ENCODE data around the gene IFT25.

The IFT25 gene

DNA sequence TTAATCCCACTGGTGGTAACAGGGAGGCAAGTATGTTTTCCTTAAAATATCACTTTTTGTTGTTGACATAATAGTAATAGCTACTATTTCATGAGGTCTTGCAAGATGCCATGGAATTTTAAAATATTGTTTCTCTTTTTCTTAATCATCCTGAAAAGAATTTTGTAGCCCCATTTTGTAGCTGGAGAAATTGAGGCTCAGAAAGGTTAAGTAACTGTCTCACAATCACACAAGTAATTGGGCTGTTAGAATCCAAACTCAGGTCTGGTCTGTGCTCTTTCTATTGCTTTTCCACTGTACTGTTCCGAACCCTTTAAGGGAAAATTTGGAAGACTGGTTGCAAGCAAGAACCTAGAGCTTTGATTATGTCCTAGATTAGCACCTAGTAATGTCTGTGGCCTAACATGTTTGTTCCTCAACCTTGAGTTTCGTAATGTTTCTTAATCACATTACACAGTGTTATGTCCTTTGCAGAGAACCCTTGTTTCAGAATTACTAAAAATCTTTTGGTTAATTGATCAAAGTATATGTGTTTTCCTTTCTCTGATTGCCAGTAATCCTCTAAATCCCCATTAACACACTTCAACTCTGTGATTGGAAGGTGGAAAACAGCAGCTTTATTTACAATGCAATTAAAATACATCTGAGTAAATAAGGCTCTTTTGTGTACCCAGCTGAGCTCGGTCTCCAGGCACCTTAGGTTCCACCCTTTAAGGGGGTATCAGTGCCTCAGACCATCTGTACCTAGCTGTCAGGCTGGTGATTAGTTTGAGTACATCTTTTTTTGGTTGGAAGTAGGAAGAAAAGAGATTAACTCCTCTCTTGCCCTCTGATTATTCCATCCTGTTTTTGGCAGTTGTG is 11.0 kb upstream of the IFT25 start:
- no peak for DNase-seq

- DNase-seq = no peak
Measured at GRCh38 chr1:53954128-53954527, 8.6 kb upstream of the IFT25 start.

- no peak for DNase-seq
Measured at GRCh38 chr1:53951697-53952096, 6.2 kb upstream of the IFT25 start.

DNA sequence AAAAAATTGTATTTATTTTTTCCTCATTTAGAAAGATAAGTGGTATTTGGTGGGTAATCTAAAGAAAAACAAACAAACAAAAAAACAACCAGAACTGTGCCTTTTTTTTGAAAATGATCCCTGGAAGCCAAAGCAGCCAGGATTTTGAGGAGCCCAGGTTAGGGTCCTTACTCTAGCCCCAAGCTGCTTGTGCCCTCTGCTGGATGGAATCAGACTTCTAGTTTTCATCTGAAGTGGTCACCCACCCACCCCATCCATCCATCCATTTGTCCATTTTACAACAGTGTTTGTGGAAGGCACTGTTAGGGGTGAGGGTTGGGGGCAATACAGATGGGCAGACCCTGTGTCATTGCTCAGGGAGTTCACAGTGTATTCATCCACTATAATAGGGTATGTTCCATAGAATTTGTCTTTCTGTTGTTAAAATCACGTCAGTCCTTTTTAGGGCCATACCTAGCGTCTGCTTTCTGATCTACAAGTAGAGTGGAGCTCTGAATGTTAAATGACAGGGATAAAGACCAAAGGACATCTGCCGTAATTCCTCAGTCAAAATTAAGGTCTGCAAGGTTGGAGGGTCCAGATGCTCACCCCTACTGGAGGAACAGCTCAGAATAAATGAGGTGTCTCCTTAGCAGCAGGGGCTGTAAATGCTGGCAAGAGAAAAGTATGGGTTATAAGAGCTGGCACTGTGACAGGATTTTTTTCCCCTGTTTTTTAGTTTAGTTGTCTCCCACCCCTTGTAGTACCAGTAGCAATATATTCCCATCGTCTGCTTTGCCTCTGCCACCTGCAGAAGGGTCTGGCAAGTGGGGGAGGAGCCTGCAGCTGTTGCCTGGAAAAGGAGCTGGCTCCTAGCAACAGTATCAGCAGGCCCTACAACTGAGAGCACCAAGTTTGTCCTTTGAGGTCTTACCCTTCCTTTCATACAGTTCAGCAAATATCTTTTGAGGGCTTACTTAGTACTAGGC is 3.8 kb upstream of the IFT25 start:
- DNase-seq = peak; percentile 17

GRCh38 chr1:53948291-53948690 is 2.8 kb upstream of the IFT25 start:
- no peak for DNase-seq

DNA sequence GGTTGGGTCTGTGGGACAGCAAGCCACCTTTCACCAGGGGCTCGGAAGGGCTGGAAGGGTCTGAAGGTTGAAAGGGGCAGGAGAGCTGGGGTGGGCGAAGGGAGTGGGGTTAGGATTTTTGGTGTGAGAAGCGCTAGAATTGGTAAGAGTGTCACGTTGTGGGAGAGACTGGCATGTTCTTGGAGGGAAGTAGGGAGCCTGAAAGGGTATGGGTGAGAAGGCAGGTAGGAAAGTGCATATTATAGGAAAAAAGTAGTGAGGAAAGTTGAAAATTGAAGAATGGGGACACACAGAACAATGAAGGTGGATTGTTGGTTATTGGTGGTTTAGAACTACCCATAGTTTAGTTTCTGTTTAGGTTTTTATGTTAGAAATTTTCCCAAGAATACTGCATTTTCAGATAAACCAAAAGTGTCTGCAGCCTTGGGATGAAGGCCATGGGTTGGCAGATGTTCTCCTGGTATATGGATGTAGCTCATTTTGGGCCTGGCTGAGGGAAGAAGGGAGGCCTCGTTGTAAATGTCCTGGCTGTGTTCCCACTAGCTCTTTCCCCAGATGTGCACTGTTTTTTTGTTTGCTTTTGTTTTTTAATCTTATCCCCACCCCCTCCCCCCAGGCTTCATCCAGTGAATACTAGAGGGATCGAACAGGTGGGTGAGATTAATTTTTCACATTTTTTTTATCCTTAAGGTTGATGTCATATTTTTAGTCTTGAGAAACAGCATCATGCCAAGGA is 1.8 kb upstream of the IFT25 start:
- no peak for DNase-seq

GRCh38 chr1:53946252-53947171 is 1.0 kb upstream of the IFT25 start, which contains the start of gene LRRC42:
Gene LRRC42 (plus strand): TSS chr1:53946350. CDS start chr1:53952000, 5,650 bp downstream.
- DNase-seq = no peak

DNA sequence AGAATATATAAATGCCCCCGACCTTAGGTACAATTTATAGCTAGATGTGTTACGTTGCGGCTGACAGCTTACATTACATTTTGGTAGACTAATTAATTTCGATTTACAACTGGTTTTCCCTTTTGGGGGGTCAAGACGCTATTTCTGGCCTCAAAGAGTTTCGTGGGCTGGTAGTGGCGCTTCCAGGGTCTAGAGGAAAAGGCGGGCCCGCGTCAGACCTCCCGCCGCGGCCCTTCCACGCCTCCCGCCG is 391 bp downstream of the IFT25 start:
- DNase-seq = no peak

DNA sequence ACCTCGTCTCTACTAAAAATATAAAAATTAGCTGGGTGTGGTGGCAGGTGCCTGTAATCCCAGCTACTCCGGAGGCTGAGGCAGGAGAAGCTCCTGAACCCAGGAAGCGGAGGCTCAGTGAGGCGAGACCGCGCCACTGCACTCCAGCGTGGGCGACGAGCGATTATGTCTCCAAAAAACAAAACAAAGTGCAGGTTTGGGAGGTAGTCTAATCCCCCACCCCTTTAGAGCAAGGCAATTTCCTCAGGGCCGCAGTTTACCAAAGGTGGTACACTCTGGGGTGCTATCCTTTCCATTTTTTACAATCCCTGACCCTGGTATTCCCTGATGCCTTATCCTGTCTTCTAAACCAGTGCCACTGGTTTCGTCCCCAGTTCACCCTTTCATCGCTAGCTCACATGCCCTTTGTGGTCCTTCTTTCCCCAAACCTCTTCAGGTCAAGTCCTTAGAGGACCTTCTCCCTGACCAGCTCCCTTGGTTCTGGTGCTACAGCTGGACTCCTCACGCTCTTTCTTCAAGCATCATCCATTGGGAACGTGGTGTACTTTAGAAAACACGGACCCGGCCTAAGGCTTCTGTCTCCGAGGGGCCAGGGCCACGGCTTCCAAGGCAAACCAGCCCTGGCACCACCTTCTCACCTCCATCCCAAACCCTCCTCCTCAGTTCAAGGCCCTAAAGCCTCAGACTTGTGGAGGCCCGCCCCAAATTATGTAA is 873 bp downstream of the IFT25 start:
- no peak for DNase-seq

DNA sequence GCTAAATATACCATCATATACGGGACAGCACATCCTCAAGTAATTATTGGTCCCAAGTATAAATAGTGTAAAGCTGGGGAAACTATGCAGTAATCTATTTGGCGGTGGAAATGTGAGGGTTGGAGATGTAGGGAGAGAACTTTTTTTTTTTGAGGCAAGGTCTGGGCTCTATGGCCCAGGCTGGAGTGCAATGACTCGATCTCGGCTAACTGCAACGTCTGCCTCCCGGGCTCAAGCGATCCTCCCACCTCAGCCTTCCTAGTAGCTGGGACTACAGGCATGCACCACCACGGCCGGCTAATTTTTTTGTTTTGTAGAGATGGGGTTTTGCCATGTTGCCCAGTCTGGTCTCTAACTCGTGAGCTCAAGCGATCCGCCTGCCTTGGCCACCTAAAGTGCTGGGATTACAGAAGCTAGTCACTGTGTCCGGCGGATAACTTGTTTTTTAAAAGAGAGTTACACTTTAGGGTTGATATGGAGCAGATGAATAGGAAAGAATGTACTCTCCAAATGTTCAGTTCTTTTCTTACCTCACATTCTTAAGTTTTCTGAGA is 1.9 kb downstream of the IFT25 start:
- DNase-seq = no peak

- DNase-seq = no peak
Measured at GRCh38 chr1:53943090-53943489, 2.4 kb downstream of the IFT25 start.

GRCh38 chr1:53942127-53942957 is 3.2 kb downstream of the IFT25 start:
- DNase-seq = no peak

DNA sequence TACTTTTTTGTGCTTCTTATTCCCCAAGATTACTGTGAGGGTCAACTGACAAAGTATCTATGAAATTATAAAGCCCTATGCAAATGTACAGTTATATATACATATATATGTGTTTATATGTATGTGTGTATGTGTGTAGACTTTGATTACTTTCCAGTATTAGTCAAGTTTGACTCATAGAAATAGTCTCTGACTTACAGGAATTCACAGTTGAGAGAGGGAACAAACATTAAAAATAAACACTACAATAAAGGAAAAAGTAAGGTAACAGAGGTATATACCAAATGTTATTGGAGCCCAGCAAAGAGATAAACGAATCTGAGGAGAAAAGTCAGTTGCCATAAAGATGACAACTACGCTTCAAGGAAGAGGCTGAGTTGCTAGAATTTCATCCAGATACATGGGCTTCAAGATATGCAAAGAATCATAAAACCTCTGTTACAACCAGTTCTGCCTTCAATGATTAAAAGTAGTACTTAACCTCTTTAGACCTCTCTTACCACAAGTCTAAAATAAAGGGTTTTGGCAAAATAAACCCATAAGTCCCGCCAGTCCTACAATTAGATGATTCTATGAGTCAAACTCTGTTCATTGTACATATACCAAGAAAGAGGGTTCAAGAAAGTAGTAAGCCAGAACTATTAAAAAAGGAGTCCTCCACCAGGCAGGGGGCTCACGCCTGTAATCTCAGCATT is 7.2 kb downstream of the IFT25 start:
- DNase-seq = no peak

DNA sequence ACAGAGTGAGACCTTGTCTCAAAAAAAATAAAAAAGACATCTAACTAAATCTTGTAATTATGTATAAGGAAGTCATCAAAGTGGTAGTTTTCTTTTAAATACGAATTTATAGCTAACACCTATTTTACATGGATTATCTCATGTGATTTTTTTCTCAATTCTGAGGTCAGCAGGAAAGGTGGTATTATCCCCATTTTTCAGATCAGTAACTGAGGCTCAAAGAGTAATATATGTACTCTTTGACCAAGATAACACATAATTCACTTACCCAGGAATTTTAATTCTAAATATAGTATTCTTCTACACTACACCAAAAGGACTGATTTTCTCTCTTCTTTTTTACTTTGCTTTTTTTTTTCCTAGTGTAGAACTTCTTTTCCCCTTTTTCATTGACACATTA is 9.1 kb downstream of the IFT25 start:
- no peak for DNase-seq

DNA sequence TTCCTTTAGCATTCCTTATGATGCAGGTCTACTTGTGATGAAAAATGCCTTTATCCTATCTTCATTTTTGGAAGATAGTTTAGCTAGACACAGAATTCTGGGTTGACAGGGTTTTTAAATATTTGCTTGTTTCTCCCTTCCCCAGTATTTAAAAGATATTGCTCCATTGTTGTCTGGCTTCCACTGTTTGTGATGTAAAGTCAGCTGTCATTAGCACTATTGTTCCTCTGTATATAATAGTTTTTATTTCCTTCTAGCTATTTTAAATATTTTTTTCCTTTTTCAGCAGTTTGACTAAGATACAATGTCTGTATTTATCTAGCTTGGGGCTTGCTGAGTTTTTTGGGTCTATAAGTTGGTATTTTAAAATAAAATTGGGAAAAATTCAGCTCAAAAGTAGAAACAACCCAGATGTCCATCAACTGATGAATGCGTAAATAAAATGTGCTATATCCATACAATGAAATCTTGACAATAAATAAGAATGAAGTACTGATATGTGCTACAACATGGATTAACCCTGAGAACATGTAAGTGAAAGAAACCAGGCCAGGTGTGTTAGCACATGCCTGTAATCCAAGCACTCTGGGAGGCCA is 11.2 kb downstream of the IFT25 start:
- DNase-seq = no peak

- DNase-seq = no peak
Measured at GRCh38 chr1:53931523-53931922, 14.0 kb downstream of the IFT25 start.

GRCh38 chr1:53930932-53931331 is 14.6 kb downstream of the IFT25 start:
- DNase-seq = no peak

GRCh38 chr1:53929246-53929960 is 16.1 kb downstream of the IFT25 start:
- no peak for DNase-seq

Measured in activated gamma-delta T cell treated with Interleukin-2 at 50 U/mL for 16 hours (primary cell).